Smooth muscle cell of the pulmonary artery (primary cell): ENCODE results near the gene PLXNC1. TPM values are rescaled to one million over a fixed set of nuclear protein-coding genes. Genes with fewer than 3 reads are reported as not detected.

Experiments used
- total RNA-seq: library from RNA; depleted of rRNA; stranded (reverse); fragments of >200 nt; gene quantifications from 2 replicates; pipeline ENCODE4 v1.2.3, GENCODE V29; 2014

Gene PLXNC1
- 1.7 and 4.8 TPM in 2 replicates for total RNA-seq

GRCh38 chr12:94147991-94148738, at the start of gene PLXNC1:
Gene PLXNC1, plus strand, starts transcription at chr12:94148577. Its CDS starts 395 bp downstream, at chr12:94148972.

